HG02571 (cell line): Measurements from ENCODE around the gene IRF5.
A peak's percentile ranks its signal among the peaks of the same experiment; 100 is the strongest.

Source experiments
- ATAC-seq: cut with Tn5 transposase; IDR thresholded peaks from one replicate; pipeline ENCODE4 v1.9.1; 2021; ENCODE audit warnings: mild to moderate bottlenecking, moderate library complexity; ENCODE audit not compliant: unreplicated experiment

IRF5 gene

GRCh38 chr7:128919881-128920799 is 17.6 kb upstream of the IRF5 start:
- ATAC-seq = no peak

GRCh38 chr7:128920913-128921582 is 16.7 kb upstream of the IRF5 start:
- no peak for ATAC-seq

- no peak for ATAC-seq
These were observed 15.8 kb upstream of the IRF5 start for GRCh38 chr7:128921866-128922440.

GRCh38 chr7:128922496-128923410 is 15.0 kb upstream of the IRF5 start:
- ATAC-seq = no peak

DNA sequence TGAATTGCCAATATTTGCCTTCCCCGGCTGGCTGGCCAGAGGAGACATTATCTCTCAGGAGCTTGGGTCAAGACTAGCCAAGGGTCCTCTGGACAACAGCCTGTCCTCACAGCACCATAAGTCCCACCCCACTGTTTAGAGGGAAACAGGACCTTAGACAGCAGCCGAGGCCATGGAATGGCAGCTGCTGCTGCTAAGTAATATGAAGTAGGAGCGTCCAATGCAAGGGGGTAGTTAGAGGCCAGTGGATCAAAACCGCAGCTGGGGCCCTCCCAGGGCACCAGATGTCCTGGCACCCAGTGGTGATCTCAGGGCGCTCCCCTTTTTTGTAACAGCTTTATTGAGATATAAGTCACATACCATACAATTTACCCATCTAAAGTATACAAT is 14.3 kb upstream of the IRF5 start:
- ATAC-seq = no peak

DNA sequence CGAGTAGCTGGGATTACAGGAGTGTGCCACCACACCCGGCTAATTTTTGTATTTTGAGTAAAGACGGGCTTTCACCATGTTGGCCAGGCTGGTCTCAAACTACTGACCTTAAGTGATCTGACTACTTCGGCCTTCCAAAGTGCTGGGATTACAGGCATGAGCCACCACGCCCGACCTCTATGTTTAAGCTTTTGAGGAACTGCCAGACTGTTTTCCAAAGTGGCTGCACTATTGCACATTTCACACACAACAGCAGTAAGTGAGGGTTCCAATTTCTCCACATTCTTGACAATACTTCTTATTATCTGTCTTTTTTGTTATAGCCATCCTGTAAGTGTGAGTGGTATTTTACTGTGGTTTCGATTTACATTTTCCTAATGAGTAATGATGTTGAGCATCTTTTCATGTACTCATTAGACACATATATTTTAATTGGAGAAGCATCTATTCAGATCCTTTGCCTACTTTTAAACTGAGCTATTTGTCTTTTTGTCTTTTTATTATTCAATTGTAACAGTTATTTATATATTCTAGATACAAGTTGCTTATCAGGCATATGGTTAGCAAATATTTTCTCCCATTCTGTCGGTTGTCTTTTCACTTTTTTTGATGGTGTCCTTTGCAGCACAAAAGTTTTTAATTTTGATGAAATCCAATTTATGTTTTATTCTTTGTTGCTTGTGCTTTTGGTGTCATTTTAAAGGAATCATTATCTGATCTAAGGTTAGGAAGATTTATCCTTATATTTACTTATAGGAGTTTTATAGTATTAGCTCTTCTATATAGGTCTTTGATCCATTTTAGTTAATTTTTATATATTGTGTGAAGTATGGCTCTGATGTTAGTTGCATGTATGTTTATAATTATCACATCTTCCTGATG is 12.8 kb upstream of the IRF5 start:
- no peak for ATAC-seq

DNA sequence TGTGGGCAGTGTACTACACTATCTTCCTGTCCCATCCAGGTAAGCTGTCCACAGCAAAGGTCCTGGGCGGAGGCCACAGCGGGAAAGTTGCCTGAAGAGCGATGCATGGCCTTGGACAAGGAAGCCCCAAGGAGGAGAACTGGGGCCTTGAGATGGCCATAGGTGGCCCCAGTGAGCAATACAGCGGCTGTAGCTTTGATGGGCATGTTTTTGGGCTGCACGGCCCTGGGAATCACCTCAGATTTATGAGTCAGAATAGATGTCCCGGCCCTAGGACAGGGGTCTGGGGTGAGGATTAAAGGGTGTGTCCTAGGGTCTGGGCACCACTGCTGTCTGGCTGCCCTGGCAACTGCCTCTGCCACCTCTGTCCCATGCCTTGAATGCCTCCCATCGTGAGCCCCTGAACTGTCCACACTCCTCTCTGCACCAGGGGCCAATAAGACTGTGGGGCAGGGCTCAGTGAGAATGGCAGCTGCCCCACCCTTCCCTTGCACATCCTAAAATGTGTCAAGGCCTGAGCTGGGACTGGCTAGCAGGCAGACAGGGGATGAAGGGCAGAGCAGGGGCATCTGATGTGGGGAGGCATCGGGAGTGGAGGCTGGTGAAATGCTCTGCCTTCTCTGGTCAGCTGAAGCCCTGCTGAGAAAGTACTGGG is 9.4 kb upstream of the IRF5 start:
- ATAC-seq = no peak

DNA sequence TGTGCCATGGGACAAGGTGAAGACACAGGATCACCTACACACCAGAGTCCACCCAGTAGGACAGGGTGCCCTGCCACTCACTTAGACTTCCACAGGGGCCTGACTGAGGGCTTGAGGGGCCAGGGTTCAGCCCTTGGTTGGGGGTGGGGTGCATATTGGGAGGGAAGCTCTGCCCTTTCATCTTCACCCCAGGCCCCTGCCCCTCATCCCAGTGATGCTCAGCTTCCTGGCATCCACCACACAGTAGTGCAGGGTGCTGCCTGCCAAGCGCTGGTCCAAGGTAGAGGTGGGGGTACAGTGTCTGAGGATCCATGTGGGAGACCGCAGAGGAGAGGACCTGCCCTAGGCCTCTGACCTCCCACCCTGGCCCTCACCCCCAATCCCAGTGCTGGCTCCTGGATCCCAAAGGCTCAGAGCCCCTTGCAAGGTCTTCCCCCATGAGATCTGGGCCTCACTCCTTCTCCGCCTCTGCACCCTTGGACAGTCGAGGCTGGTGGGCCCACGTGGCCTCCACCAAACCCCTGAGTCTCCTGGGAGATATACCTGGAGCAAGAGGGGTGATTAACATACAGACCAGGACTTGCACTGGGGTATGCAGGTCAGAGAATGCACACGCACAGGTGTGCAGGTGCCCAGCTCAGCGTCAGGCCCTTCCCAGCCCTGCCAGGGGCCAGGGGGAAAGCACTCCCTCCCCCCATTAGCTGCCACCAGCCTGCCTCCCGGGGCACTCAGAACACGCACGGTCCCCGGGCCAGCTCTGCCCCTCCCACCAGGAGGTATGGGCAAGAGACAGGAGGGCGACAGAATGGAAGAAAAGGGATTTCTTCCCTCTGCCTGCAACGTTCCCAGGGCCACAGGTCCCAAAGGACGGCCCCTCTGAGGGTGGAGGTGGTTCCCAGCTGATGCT is 8.6 kb upstream of the IRF5 start:
- ATAC-seq = no peak

GRCh38 chr7:128931190-128931798 is 6.4 kb upstream of the IRF5 start:
- ATAC-seq = no peak

DNA sequence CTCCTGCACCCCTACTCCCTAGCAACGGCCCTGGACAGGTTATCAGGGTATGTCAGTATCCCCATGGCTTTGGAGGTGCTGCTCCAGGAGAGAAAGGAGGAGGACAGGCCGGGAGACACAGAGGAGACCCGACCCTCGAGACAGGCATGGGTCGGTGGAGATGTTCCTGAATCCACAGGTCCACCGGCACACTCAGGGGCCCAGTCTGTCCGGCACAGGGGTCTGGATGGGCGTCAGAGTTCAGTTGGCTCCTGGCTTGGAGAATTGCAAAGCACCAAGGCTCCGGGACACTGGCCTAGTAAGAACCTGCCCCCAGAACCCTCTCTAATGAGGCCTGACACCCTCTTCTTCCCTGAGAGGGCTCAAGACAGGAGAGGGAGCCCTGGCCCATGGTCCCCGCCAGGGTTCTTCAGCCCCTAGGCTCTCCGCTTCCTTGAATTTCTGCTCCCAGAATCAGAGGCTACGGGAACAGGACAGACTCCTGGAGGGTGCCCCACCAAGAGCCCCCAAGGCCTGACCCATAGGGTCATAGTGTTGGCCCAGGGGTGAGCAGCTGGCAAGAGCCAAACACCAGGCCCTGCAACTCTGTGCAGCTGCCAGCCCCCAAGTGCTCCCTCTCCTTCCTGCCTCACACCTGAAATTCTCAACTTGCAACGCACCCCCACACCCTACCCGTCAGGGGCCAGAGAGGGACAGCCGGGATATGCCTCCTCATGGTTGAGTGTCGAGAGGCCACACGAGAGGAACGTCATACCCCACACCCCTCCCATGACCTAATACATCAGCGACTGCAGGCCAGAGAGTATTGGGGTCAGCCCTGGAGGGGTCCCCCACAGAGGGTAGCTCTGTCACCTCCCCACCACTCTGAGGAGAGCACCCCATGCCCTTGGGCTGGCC is 5.5 kb upstream of the IRF5 start:
- ATAC-seq = no peak

GRCh38 chr7:128932862-128933179 is 4.9 kb upstream of the IRF5 start:
- ATAC-seq = no peak

- ATAC-seq = no peak
These were observed 4.4 kb upstream of the IRF5 start for GRCh38 chr7:128933180-128933891.

DNA sequence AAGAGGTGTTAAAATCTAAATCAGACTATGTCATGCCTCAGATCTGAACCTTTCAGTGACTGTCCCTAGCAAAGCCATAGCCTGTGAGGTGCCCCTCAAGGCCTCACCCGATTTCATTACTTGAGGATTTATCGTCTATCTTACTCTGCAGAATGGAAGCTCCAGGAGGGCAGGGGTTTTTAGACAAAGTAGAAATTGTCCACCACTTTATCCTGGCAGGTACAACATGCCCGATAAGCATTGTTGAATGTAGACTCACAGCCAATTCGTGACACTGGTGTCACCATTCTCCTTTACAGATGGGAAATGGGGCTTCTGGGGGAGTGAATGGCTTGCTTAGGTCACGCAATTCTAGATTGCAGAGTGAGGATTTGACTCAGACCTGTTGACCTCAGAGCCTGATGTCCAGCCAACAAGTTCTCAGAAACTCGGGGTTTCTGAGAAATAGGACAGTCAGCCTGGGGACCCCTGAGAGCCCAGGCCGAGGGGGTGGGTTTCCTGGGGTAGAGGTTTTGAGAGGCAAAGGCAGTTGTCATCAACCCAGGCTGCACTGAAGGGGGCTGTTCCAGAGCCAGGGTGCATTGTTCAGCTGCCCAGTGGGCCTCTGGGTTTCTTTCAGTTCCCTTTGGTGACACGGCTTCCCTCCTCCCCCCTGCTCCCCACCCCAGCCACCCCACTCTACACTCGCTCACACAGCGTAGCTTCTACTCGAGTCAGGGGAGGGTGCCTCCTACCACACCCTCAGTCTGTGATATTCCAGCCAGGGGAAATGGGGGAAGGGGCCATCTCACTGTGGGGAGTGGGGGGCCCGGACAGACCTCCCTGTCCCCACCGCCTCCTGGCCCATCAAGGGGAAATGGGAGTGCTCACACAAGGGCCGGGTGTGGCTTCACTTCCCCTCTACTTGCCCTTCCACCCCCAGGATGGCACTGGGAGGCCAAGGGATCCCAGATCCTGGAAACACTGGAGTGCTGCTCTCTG is 3.1 kb upstream of the IRF5 start:
- ATAC-seq = peak; percentile 22

- ATAC-seq = no peak
These were observed 2.4 kb upstream of the IRF5 start for GRCh38 chr7:128935342-128935730.

DNA sequence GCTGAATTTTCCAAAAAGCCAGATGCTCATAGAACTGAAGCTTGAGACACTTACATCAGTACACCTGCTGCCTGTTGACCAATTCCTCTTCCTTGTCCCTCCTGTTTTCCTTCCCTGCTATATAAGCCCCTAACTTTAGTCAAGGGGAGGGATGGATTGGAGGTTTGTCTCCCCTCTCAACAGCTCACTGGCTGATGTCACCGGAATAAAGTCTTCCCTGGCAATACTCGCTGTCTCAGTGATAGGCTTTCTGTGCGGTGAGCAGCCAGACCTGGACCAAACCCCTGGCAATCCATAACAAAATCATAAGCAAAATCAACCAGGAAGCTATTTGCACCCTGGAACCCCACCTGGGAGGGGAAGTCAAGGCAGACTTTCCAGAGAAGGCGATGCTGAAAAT is 929 bp upstream of the IRF5 start:
- no peak for ATAC-seq
